NCI-H226 (cell line): ENCODE measurements around the gene ATAD3C.
"Not testable (repeated sequence)": the region's sequence is repeated elsewhere in the genome, so short reads cannot be mapped to it uniquely, and the experiment has no call there.

Experiments
- DNase-seq: peaks from one replicate; pipeline ENCODE4 v3.0.0-alpha.2; 2015

The ATAD3C gene

GRCh38 chr1:1449099-1449739 is at the start of gene ATAD3C:
ATAD3C (plus strand) TSS chr1:1449689; CDS start chr1:1450684, 995 bp downstream.
- no peak for DNase-seq

DNA sequence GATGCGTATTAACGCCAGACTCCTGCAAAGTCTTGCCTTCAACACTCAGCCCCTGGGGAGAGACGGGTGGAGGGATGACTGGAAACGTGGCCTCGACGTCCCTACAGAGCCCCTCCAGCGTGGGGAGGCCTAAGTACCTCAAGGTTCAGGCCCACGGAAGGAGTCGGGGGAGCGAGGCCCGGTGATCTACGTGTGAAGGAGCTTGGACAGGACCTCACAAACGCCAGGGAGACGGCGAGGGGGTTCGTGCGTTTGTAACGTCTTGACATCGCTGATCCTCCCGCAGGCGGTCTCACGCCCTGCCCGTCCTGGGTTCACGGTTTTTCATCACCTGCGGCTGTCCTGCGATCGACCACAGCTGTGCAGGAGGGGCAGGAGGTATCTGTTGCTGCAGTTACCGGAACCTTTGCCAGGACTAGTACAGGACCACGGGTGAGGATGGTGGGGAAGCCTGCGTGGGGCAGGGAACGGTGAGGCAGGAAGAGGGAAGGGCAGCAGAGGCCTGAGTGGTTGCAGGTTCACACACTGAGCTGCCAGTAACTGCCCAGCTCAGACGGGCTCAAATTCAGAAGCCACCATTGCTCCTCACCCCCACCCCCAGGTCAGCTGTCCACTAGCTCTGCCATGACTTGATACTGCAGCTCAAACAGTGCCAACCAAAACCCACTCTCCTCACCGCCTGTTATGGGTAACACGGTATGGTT is 49.5 kb upstream of the ATAD3C start:
- DNase-seq, result no peak

GRCh38 chr1:1400576-1401456 is 48.7 kb upstream of the ATAD3C start:
- DNase-seq, result no peak

DNA sequence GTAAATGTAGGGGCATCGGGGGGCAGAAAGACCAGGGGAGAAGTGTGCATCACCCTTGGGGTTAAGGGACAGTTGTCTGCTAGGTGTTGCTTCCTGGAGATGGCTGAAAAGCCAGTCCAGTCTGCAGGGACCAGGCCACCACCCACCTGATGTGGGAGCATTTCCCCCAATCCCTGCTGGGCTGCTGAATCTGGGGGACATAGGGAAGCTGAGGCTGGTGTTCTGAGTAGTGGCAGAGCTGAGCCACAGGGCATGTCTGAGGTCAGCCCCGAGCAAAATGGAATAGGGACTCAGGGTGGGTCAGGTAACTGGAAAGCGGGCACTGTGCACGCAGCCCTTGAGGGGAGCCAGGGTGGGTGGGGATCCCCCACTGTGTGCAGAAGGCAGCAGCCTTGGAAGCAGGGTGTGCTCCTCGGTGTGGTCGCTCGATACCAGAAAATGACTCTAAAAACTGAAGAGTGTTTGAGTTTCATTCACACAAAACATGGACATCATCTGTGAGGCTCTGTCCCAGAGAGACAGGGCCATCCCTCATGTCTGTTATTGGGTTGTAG is 48.0 kb upstream of the ATAD3C start:
- no peak for DNase-seq

GRCh38 chr1:1402072-1402900 is 47.2 kb upstream of the ATAD3C start:
- peak; percentile 51 for DNase-seq

DNA sequence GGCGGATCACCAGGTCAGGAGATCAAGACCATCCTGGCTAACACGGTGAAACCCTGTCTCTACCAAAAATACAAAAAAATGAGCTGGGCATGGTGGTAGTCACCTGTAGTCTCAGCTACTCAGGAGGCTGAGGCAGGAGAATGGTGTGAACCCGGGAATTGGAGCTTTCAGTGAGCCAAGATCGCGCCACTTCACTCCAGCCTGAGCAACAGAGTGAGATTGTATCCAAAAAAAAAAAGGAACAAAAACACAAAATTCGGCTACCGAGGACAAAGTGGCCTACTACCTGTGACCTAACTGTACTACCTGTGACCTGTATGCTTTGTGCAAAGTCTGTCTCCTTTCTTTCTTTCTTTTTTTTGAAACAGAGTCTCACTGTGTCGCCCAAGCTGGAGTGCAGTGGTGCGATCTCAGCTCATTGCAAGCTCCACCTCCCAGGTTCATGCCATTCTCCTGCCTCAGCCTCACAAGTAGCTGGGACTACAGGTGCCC is 46.5 kb upstream of the ATAD3C start:
- DNase-seq, result not testable (repeated sequence)

DNA sequence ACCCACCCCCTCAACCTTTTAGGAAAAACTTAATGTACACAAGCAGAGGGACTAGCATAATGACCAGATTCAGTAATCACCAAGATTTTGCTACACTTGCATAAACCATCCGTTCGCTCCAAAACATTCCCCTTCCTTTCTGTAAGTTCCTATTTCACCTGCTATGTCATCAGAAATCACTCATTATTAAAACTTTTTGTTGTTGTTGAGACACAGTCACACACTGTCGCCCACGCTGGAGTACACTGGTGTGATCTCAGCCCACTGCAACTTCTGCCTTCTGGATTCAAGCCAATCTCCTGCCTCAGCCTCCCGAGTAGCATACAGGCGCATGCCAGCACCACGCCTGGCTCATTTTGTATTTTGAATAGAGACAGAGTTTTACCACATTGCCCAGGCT is 45.8 kb upstream of the ATAD3C start:
- DNase-seq, result no peak

DNA sequence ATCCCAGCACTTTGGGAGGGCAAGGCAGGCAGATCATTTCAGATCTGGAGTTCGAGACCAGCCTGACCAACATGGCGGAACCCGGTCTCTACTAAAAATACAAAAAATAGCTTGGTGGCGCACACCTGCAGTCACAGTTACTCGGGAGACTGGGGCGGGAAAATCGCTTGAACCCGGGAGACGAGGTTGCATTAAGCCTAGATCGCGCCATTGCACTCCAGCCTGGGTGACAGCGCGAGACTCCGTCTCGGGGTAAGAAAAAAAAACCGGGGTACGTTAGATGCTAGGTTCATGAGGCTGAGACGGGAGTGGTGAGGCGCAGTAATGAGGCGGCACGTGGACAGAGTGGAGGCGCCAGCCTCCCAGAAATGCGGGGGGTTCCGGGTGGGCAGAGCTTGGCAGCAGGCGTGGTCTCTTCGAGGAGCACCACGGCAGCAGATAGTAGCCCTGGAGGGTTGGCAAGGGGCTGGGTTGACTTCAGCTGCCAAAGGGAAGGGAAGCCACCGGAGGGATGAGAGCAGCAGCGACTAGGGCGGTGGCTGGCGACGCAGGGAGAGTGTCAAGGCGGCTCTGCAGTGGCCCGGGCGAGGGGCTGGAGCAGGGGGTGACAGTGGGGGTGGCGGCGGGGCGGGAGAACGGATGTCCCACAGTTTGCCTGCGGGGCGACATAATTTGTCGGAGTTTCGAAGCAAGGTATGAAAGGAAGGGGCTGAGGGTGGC is 43.2 kb upstream of the ATAD3C start:
- no peak for DNase-seq

DNA sequence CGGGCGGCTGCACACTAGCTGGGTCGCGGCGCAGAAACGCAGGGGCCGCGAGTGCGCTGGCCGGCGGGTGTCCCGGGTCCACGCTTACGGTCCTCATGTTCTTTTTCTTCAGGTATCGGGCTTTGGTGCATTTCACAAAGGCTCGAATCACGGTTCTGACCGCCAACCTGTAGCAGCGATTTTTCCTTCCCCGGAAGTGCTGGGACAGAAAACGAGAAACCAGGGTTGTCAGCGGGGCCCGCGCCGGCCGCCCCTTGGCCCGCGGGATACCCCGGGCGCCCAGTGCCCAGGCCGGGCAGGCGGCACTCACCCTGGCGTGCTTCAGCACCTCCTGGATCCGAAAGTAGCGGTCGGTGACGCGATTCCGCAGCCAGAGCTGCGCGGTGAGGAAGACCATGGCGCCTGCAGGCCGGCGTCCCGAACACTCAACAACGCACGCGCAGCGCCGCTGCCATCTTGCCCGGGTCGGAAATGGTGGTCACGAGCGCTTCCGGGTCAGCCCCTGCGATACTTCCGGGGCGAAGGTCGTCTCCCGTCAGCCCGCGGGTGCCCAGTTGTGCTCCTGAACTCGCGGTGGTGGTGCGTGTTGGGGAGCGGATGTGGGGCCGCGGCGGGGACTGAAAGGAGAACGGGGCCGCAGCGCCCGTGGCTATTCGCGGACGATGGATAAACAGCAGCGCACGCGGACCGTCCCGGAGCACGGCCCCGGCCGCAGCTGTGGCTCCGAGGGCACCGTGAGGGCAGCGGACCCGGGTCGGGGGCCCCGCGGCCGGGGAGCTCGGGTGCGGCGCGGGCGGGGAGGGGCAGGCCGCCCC is 42.5 kb upstream of the ATAD3C start, which contains the start of gene MRPL20:
TSS of gene MRPL20 (minus strand) at position 473 of the 815 bp plus-strand sequence. CDS start at position 397, 76 bp downstream.
- DNase-seq, result peak; percentile 92

DNA sequence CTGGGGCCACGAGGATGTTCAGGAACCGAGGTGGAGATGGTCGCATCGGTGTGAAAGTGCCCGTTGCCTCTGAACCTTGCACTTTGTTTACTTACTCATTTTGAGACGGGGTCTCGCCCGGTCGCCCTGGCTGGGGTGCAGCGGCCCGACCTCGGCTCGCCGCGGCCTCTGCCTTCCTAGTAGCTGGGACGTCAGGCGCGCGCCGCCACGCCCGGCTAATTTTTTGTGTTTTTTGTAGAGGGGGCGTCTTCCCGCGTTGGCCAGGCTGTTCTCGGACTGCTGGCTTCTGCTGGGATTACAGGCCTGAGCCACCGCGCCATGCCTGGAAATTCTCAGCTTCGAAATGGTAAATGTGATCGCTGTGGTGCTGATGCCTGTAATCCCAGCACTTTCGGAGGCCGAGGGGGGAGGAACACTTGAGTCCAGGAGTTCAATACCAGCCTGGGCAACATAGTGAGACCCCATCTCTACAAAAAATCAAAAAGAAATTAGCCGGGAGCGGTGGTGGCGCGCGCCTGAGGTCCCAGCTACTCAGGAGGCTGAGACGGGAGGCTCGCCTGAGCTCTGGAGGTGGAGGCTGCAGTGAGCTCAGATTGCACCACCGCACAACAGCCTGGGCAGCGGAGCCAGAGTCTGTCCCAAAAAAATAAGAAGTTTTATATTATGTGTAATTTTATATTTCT is 41.7 kb upstream of the ATAD3C start:
- DNase-seq, result no peak

DNA sequence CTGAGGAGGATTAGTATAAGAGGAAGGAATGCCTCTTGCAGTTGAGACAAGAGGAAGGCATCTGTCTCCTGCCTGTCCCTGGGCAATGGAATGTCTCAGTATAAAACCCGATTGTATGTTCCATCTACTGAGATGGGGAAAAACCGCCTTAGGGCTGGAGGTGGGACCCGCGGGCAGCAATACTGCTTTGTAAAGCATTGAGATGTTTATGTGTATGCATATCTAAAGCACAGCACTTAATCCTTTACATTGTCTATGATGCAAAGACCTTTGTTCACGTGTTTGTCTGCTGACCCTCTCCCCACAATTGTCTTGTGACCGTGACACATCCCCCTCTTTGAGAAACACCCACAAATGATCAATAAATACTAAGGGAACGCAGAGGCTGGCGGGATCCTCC is 39.3 kb upstream of the ATAD3C start:
- not testable (repeated sequence) for DNase-seq

GRCh38 chr1:1411626-1412025 is 37.9 kb upstream of the ATAD3C start:
- DNase-seq, result no peak

GRCh38 chr1:1412311-1412902 is 37.1 kb upstream of the ATAD3C start:
- not testable (repeated sequence) for DNase-seq

GRCh38 chr1:1415751-1416150 is 33.7 kb upstream of the ATAD3C start:
- DNase-seq, result no peak

- DNase-seq, result not testable (repeated sequence)
These were observed 32.1 kb upstream of the ATAD3C start for GRCh38 chr1:1417396-1417795.

DNA sequence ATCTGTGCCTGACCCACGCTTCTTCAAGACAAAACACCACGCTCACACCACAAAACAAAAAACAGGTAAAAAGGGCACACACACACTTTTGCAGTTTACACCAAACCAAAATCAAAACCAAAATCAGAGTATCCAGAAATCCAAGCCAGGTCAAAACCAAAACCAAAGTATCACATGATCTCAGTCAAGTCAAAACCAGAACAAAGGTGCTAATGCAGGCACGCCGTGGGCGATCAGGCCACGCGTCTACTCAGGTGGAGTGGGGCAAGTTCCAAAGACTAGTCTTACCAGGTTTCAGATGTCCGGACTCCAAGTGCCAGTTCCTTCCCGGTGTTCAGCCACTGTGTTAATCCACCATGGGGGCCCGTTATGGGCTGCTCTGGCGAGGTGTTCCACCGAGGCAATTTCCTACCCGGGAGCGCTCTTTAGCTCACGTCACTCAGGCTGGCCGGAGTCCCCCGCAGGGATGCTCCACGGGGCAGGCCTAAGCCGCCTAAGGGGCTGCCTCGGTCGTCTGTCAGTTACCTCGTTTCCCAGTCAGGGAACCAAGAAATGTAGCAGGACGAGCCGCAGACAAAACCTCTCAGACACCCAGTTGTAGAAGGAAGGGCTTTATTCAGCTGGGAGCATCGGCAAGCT is 31.5 kb upstream of the ATAD3C start:
- not testable (repeated sequence) for DNase-seq

- no peak for DNase-seq
These were observed 30.8 kb upstream of the ATAD3C start for GRCh38 chr1:1418464-1419362.

DNA sequence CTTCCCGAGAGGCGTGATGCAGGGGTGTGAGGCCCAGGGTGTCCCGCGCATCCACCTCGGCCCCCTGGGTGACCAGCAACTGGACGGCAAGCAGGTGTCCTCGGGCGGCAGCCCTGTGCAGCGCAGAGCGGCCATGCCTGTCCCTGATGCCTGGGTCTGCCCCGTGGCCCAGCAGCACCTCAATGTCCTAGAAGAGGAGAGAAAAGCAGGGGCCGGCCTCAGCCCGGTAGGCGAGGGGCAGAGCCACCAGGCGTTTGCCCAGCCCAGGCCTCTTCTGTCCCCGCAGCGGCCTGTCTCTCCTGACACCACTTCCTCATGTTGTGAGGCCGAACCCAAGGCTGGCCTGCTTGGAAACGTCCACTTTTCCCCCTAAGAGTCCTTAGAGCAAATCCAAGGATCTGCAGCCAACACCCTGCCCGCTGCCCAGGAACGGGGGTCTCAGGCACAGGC is 30.1 kb upstream of the ATAD3C start:
- DNase-seq, result no peak
